HepG2 (cell line): ENCODE results near the gene NUP62. TPM values are rescaled to one million over a fixed set of nuclear protein-coding genes. Genes with fewer than 3 reads are reported as not detected.
A peak's percentile ranks its signal among the peaks of the same experiment; 100 is the strongest.

Experiments
- ATAC-seq: fragments of 200-7000 bp; cut with Tn5 transposase; 3 replicates; pipeline ENCODE4 v1.9.1; 2020; ENCODE audit warnings: mild to moderate bottlenecking, moderate library complexity
- BruUV-seq: library from RNA; stranded (reverse); fragments of 400-500 nt; replicated peaks from 2 replicates; lab custom pipeline; 2021; lab: Mats Ljungman, UMichigan
- CTCF ChIA-PET: fragments of 300-600 bp; formaldehyde crosslinking; extraction: SDS; loops from one replicate; lab custom pipeline; 2021; ENCODE audit warnings: low total read pairs, inconsistent platforms, low intra/inter-chr PET ratio; lab: Yijun Ruan, JAX
- POLR2A ChIA-PET: fragments of 350-600 bp; sonication (Branson Sonifier 250); formaldehyde crosslinking; loops from one replicate; lab custom pipeline; 2020; ENCODE audit warnings: antibody characterized with exemption, inconsistent platforms; lab: Yijun Ruan, JAX
- DNase-seq: peaks from one replicate; pipeline ENCODE4 v3.0.0-alpha.2; 2015; ENCODE audit warnings: low spot score
- FAIRE-seq: peaks from 3 replicates; lab custom pipeline; 2011; peaks lifted over from hg19 to GRCh38; lab: Jason Lieb, UNC
- H2AFZ ChIP-seq: one replicate; pipeline ENCODE4 v1.6.1; 2011; ENCODE audit warnings: low read length, inconsistent platforms
- H3K27ac ChIP-seq: fragments of 300-600 bp; 3 replicates; pipeline ENCODE4 v1.8.0; 2011; ENCODE audit warnings: mixed run types, mild to moderate bottlenecking, mixed read lengths, low read length, inconsistent platforms; ENCODE audit not compliant: insufficient read depth; ENCODE audit errors: extremely low read length
- H3K27me3 ChIP-seq, 2 experiments: fragments of 200-600 bp in 1 of 2; 2 replicates in 1 of 2; 3 replicates in 1 of 2; pipeline versions ENCODE4 v1.6.0 to v1.8.0; 2011; ENCODE audit warnings: low read length in 2 of 2, mild to moderate bottlenecking in 2 of 2, moderate library complexity in 2 of 2, inconsistent platforms in 1 of 2; ENCODE audit not compliant: insufficient read depth in 2 of 2, control insufficient read depth in 1 of 2
- H3K36me3 ChIP-seq, 2 experiments: fragments of 200-600 bp in 1 of 2; replicated peaks in 1 of 2; 2 replicates in 1 of 2; 3 replicates in 1 of 2; pipeline versions ENCODE4 v1.5.1 to v1.8.0; 2011; ENCODE audit warnings: low read length in 2 of 2, inconsistent platforms in 1 of 2; ENCODE audit not compliant: insufficient read depth in 2 of 2, control insufficient read depth in 1 of 2
- H3K4me1 ChIP-seq: 2 replicates; pipeline ENCODE4 v1.5.1; 2012; ENCODE audit warnings: low read length, inconsistent platforms; ENCODE audit not compliant: insufficient read depth
- H3K4me2 ChIP-seq: 2 replicates; pipeline ENCODE4 v1.6.0; 2011; ENCODE audit warnings: low read depth, low read length, inconsistent platforms
- H3K4me3 ChIP-seq, 3 experiments: fragments of 200-600 bp in 1 of 3; sonication (generic), shearing (Covaris generic) in 1 of 3; replicated peaks in 1 of 3; 2 replicates each; pipeline ENCODE4 v1.5.1; 2011 to 2016; ENCODE audit warnings: low read length in 3 of 3, inconsistent platforms in 2 of 3, low read depth in 2 of 3, mild to moderate bottlenecking in 2 of 3, control low read depth in 1 of 3, mixed read lengths in 1 of 3; ENCODE audit not compliant: insufficient read depth in 1 of 3
- H3K79me2 ChIP-seq: one replicate; pipeline ENCODE4 v1.6.1; 2011; ENCODE audit warnings: low read length, inconsistent platforms; ENCODE audit not compliant: insufficient read depth
- H3K9ac ChIP-seq: 2 replicates; pipeline ENCODE4 v1.6.0; 2011; ENCODE audit warnings: mild to moderate bottlenecking, low read depth, low read length, inconsistent platforms; ENCODE audit not compliant: insufficient read depth
- H3K9me3 ChIP-seq: 2 replicates; pipeline ENCODE4 v1.5.1; 2012; ENCODE audit warnings: mild to moderate bottlenecking, low read length
- H4K20me1 ChIP-seq: 2 replicates; pipeline ENCODE4 v1.6.0; 2011; ENCODE audit warnings: inconsistent platforms, mild to moderate bottlenecking, low read length, moderate library complexity; ENCODE audit not compliant: insufficient read depth
- ADNP ChIP-seq: sonication (generic); formaldehyde crosslinking; IDR thresholded peaks from 2 replicates; pipeline ENCODE4 v1.4.0; 2020; ENCODE audit warnings: missing genetic modification reagents
- ARNT2 ChIP-seq: sonication (generic); formaldehyde crosslinking; IDR thresholded peaks from 2 replicates; pipeline ENCODE4 v1.8.0; 2022; ENCODE audit warnings: mild to moderate bottlenecking, low read depth, missing genetic modification reagents, moderate library complexity
- ETV5 ChIP-seq: IDR thresholded peaks from 2 replicates; pipeline ENCODE4 v1.6.1; 2018; ENCODE audit warnings: missing biosample characterization, missing genetic modification reagents, inconsistent platforms, borderline replicate concordance
- SMYD3 ChIP-seq: sonication (generic); formaldehyde crosslinking; IDR thresholded peaks from 2 replicates; pipeline ENCODE4 v1.8.1; 2023; ENCODE audit warnings: mild to moderate bottlenecking, missing genetic modification reagents
- SOX6 ChIP-seq, 2 experiments: fragments of 450-650 bp in 1 of 2; sonication (generic) in 1 of 2; formaldehyde crosslinking in 1 of 2; IDR thresholded peaks; 2 replicates each; pipeline versions ENCODE4 v1.4.0 to v1.6.1; 2017 to 2020; ENCODE audit warnings: antibody characterized with exemption in 1 of 2, mild to moderate bottlenecking in 1 of 2, missing genetic modification reagents in 1 of 2
- SP140L ChIP-seq: sonication (generic); formaldehyde crosslinking; IDR thresholded peaks from 2 replicates; pipeline ENCODE4 v1.4.0; 2020; ENCODE audit warnings: missing genetic modification reagents, borderline replicate concordance
- SRF ChIP-seq: IDR thresholded peaks from 2 replicates; pipeline ENCODE4 v1.6.1; 2011; ENCODE audit warnings: mild to moderate bottlenecking, low read depth, low read length, moderate library complexity
- YEATS4 ChIP-seq: sonication (generic); formaldehyde crosslinking; IDR thresholded peaks from 2 replicates; pipeline ENCODE4 v1.4.0; 2020; ENCODE audit warnings: missing genetic modification reagents, borderline replicate concordance
- ZFX ChIP-seq: sonication (generic); formaldehyde crosslinking; IDR thresholded peaks from 2 replicates; pipeline ENCODE4 v1.4.0; 2020; ENCODE audit warnings: mild to moderate bottlenecking, low read depth, missing genetic modification reagents, moderate library complexity
- ZNF234 ChIP-seq: sonication (generic); formaldehyde crosslinking; conservative IDR thresholded peaks from 2 replicates; pipeline ENCODE4 v1.5.1; 2020; ENCODE audit warnings: mild to moderate bottlenecking, missing genetic modification reagents
- ZNF703 ChIP-seq: sonication (generic); formaldehyde crosslinking; IDR thresholded peaks from 2 replicates; pipeline ENCODE4 v1.5.1; 2020; ENCODE audit warnings: missing genetic modification reagents, mild to moderate bottlenecking, moderate library complexity, borderline replicate concordance
- WGBS: methylation state at CpG from one replicate; pipeline ENCODE4 v1.1.6; 2017; ENCODE audit warnings: low lambda C conversion rate; 5-methylcytosine and 5-hydroxymethylcytosine counted together
- in situ Hi-C: cut with HindIII; loops from 2 replicates; pipeline ENCODE4 v1.10.0; 2017; ENCODE audit warnings: low pct_unique_long_range_greater_than_20kb; ENCODE audit not compliant: extremely low pct_ligation_motif_present
- intact Hi-C: fragments of 100-400 bp; cut with micrococcal nuclease; formaldehyde crosslinking; loops from one replicate; pipeline ENCODE4 v1.10.0; 2022; ENCODE audit not compliant: unreplicated experiment
- polyA plus RNA-seq, 8 experiments: library from polyadenylated mRNA; depleted of rRNA in 3 of 8; stranded (reverse) in 7 of 8; unstranded in 1 of 8; fragments of >200 nt; fragmentation: Illumina TruSeq in 4 of 8; extraction: Trizol in 4 of 8; gene quantifications; 2 replicates each; pipeline versions ENCODE4 v1.2.1 to v1.2.3, GENCODE V29; 2011 to 2016; ENCODE audit warnings: low read depth in 4 of 8, missing spikeins in 1 of 8, mixed read lengths in 1 of 8; ENCODE audit not compliant: insufficient read depth in 1 of 8
- total RNA-seq, 5 experiments: library from RNA; depleted of rRNA; stranded (reverse); fragments of >200 nt; fragmentation: Illumina TruSeq; extraction: Trizol; gene quantifications; 2 replicates each; pipeline ENCODE4 v1.2.3, GENCODE V29; 2016; ENCODE audit warnings: low read depth in 1 of 5
- TF ChIP-seq, protein P1 (sequence below), 2 experiments: sonication (generic) in 1 of 2; formaldehyde crosslinking in 1 of 2; IDR thresholded peaks; 2 replicates each; pipeline versions ENCODE4 v1.6.1 to v1.9.0; 2014 to 2022; ENCODE audit warnings: antibody characterized with exemption in 1 of 2, borderline replicate concordance in 1 of 2, inconsistent platforms in 1 of 2, low read depth in 1 of 2, missing genetic modification reagents in 1 of 2
- TF ChIP-seq, protein P2 (sequence below): sonication (generic); formaldehyde crosslinking; IDR thresholded peaks from 2 replicates; pipeline ENCODE4 v1.4.0; 2020; ENCODE audit warnings: missing genetic modification reagents, mild to moderate bottlenecking, borderline replicate concordance

The NUP62 gene
- total and polyA plus RNA-seq, 2 of the 13 experiments (the other 11 are each of a cell fraction or from before 2014, with no cell fraction given), result 16.5 to 41.5 TPM

DNA sequence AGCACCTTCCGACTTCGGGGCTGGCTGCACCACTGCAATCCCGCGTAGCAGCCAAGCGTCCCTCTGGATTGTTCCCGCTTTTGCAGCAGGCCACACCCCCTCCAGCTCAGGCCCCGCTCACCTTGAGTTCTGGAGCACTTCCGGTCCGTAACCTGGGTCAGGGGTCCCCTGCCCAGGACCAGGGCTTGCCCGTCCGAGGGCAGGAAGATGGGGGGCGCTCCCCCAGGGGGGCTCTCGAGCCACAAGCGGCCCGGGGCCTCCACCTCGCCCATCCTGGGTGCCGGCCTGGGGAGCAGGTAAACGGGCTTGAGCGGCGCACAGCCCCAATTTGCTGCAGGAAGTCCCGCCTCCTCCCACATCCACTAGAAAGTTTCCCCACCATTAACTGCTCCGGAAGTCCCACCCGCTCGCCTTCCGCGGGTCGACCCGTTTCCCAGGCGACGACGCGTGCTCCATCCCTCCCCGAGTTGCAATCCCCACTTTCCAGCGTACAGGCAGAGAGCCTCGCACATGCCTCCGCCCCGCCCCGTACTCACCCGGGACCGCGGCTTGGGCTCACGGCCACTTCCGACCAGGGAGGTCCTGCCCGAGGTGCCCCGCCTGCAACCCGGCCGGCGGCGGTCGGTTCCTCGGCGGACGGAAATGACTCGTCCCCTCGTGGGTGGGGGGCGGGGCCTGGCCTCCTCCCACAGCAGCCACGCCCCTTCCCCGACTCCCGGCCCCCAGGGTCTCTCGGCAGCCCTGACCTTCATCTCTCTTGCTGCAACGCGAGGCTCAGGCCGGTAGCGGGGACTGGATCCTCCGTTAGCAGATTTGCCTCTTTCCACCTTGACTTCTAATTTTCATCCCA, 62.1 kb downstream of the NUP62 start, which contains the start of gene PNKP:
TSS of gene PNKP (minus strand) at position 644 of the 850 bp plus-strand sequence. CDS start at position 272, 372 bp downstream.
- BruUV-seq, result no TSS peak
- peaks cover 16% of the 10 kb centered on the region for H3K79me2 ChIP-seq
- peak within 1 kb of the TSS; percentile 80 for H3K9ac ChIP-seq
- in situ Hi-C loops (no loop called here), intact Hi-C loops (no loop called here)
- ATAC-seq (peak; percentile 59), DNase-seq (peak; percentile 88), FAIRE-seq (peak; percentile 79)
- peak within 1 kb of the TSS; percentile 84 for H3K27ac ChIP-seq
- H2AFZ ChIP-seq, result no peak within 1 kb of the TSS
- peaks cover 6% of the 10 kb centered on the region for H4K20me1 ChIP-seq
- H3K4me3 ChIP-seq, result peak within 1 kb of the TSS; percentile 84 to 94 (median 92)
- H3K4me2 ChIP-seq, result peak within 1 kb of the TSS; percentile 94
- CTCF ChIA-PET, result no interaction called here
- no peaks in the 10 kb centered on the region for H3K9me3 ChIP-seq
- POLR2A ChIA-PET, result interaction anchor here (0.8 to 2.0 kb wide), 6 partner anchors 9 to 225 kb away, joined by 3 to 21 read pairs (median 4); partner anchors contain the start of genes AKT1S1, PRMT1, PTOV1 and SCAF1
- H3K4me1 ChIP-seq, result peaks cover 55% of the 10 kb centered on the region
- peaks cover 10 to 20% of the 10 kb centered on the region in 2 experiments for H3K36me3 ChIP-seq
- under 1% methylated on average over 30 of the region's 65 CpGs for WGBS
- no peaks in the 10 kb centered on the region; a peak in 1 of 5 replicates for H3K27me3 ChIP-seq
- TF ChIP-seq ADNP (no peak), SRF (no peak), SMYD3 (CRISPR knock-in tag) (0 out of 2 replicates have a peak, but pooled peaks have one; percentile 82), ZNF703 (CRISPR knock-in tag) (no peak), ZFX (CRISPR knock-in tag) (peak; percentile 84), ETV5 (peak; percentile 61), ZNF234 (CRISPR knock-in tag) (no peak), YEATS4 (CRISPR knock-in tag) (peak; percentile 83; the same call in 1 of the 2 replicates), SOX6 (IDR thresholded peaks at IDR 0.05) (no peak), SOX6 (CRISPR knock-in tag; IDR thresholded peaks at IDR 0.05) (peak; percentile 73; the same call in 1 of the 2 replicates), SP140L (CRISPR knock-in tag) (no peak), ARNT2 (peak; percentile 83; the same call in 1 of the 2 replicates)
- TF ChIP-seq, protein P1, sequence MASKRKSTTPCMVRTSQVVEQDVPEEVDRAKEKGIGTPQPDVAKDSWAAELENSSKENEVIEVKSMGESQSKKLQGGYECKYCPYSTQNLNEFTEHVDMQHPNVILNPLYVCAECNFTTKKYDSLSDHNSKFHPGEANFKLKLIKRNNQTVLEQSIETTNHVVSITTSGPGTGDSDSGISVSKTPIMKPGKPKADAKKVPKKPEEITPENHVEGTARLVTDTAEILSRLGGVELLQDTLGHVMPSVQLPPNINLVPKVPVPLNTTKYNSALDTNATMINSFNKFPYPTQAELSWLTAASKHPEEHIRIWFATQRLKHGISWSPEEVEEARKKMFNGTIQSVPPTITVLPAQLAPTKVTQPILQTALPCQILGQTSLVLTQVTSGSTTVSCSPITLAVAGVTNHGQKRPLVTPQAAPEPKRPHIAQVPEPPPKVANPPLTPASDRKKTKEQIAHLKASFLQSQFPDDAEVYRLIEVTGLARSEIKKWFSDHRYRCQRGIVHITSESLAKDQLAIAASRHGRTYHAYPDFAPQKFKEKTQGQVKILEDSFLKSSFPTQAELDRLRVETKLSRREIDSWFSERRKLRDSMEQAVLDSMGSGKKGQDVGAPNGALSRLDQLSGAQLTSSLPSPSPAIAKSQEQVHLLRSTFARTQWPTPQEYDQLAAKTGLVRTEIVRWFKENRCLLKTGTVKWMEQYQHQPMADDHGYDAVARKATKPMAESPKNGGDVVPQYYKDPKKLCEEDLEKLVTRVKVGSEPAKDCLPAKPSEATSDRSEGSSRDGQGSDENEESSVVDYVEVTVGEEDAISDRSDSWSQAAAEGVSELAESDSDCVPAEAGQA (IDR thresholded peaks at IDR 0.05; ENCODE audit: low read depth), result no peak
- TF ChIP-seq, protein P1 (CRISPR knock-in tag; IDR thresholded peaks at IDR 0.05; ENCODE audit: borderline replicate concordance), result no peak
- TF ChIP-seq, protein P2, sequence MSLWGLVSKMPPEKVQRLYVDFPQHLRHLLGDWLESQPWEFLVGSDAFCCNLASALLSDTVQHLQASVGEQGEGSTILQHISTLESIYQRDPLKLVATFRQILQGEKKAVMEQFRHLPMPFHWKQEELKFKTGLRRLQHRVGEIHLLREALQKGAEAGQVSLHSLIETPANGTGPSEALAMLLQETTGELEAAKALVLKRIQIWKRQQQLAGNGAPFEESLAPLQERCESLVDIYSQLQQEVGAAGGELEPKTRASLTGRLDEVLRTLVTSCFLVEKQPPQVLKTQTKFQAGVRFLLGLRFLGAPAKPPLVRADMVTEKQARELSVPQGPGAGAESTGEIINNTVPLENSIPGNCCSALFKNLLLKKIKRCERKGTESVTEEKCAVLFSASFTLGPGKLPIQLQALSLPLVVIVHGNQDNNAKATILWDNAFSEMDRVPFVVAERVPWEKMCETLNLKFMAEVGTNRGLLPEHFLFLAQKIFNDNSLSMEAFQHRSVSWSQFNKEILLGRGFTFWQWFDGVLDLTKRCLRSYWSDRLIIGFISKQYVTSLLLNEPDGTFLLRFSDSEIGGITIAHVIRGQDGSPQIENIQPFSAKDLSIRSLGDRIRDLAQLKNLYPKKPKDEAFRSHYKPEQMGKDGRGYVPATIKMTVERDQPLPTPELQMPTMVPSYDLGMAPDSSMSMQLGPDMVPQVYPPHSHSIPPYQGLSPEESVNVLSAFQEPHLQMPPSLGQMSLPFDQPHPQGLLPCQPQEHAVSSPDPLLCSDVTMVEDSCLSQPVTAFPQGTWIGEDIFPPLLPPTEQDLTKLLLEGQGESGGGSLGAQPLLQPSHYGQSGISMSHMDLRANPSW (CRISPR knock-in tag), result peak; percentile 78; the same call in 1 of the 2 replicates
